GM15510 (cell line): ENCODE results near the gene LRRC51.

Experiments used
- POLR2A ChIP-seq: IDR thresholded peaks from 3 replicates; pipeline ENCODE4 v1.6.1; 2011; ENCODE audit warnings: borderline replicate concordance; ENCODE audit not compliant: insufficient read length; ENCODE audit errors: extremely low read depth

LRRC51 gene

DNA sequence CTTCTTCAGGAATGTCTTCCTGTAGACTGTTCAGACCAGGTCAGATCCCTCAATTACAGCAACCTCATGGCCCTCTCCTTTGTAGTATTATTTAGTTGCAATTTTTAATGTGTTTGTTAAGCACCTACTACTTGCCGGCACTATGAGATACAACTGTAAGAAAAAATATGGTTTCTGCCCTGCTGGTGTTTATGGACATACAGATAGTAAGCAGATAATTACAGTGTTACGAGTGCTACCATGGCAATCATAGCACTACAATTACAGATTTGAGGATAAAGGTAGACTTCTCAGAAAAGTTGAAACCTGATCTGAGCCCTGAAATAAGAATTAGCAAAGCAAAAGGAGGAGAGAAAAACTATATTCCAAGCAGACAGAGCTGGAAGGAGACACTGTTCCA is 2.8 kb downstream of the LRRC51 start:
- no peak for TF ChIP-seq POLR2A

DNA sequence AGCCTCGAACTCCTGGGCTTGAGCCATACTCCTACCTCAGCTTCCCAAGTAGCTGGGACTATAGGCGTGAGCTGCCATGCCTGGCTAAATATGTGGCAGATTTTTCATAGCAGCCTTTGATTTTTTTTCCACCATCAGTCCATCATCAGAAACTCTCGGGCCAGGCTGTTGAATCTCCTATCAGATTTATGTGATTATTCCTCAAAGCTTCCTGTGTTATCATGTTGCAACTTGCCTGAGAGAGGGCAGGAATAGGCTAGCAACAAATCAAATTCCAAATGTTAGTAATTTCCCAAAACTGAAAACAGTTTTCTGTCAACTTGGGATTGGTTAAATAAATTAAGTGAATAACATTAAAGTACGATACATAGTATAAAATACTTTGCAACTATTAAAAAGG is 3.4 kb downstream of the LRRC51 start:
- TF ChIP-seq POLR2A = no peak

- no peak for TF ChIP-seq POLR2A
Measured at GRCh38 chr11:72084965-72085364, 4.3 kb downstream of the LRRC51 start.

DNA sequence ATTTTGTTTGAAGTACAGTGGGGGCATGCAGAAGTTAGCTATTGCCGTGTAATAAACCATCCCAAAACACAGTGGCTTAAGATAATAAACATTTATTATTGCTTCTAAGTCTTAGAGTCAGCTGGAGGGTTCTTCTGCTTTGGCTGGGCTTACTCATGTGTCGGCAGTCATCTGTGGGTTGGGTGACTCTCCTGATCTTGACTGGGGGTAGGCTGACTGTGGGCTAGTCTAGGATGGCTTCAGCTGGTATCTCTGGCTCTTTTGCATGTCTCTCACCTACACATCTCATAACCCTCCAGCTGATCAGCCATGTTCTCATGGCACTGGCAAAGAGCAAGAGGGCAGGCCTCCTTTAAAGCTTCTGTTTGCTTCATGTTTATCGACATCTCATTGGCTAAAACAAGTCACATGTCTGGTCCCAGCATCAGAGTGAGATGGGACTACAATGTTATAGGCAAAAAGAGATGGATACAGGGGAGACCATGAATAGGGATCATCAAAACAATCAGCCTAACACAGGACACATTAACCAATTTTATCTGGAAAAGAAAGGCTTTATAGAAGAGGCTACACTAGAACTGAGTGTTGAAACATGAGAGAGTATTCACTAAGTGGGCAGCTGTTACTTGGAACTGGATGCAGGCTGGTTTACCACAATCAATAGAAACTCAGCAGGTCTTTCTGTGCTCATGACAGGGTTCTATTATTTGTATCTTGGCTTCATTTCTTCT is 5.1 kb downstream of the LRRC51 start:
- no peak for TF ChIP-seq POLR2A

GRCh38 chr11:72088076-72088808 is 7.6 kb downstream of the LRRC51 start:
- TF ChIP-seq POLR2A = no peak

DNA sequence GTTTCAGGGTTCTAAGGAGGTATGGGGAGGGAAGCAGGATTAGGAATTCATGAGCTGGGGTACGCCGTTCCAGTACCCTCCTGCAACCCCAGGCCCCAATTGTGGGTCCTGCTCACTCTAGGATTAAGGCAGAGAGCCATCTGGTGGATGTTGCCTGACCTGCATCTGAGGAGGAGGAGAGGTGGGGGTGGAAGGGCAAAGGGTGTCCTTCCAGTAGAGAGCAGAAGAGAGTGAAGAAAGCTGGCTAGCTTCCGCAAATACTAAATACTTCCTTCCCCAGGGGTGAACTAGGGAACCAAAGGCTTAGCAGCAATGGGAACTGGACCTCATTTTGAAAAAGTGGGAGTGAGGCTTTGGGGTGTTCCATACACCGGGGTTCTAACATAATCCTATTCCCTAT is 10.6 kb downstream of the LRRC51 start:
- no peak for TF ChIP-seq POLR2A

DNA sequence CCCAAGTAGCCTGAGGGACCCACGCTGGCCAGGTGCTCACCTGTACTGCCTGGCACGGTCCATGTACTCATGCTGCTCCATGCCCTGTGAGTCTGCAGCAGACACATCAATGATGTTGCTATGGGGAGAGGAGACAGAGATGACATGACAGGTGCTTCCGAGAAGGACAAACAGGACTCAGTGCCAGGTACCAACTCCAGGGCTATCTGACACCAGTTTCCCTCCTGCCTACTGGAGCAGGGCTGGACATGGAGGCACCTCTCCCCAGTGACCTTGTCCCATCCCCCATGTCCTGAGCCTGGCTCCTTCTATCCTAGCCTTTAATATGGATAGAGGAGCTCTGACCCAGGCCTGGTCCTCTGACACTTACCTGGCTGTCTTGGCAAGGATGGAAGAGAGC is 18.1 kb downstream of the LRRC51 start:
- no peak for TF ChIP-seq POLR2A

GRCh38 chr11:72100009-72100408 is 19.4 kb downstream of the LRRC51 start:
- TF ChIP-seq POLR2A = no peak

- TF ChIP-seq POLR2A = no peak
Measured at GRCh38 chr11:72100462-72100861, 19.8 kb downstream of the LRRC51 start.

DNA sequence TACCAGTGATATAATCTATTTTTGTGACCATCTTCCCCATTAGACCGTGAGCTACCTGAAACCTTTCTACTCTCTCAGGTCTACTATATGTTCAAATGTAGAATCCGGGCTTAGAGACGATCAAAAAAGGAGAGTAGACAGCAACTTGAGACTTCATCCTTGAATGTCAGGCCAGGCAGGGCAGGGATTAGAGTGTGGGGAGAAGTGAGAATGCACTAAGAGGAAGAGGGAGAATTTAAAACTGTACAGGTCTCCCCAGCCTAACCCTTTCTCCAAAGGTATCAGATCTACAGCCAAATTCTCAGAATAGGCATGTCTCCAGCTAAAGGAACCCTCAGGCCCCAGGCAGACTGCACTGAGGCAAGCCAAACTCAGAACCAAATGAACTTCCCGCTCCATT is 21.5 kb downstream of the LRRC51 start:
- no peak for TF ChIP-seq POLR2A

- no peak for TF ChIP-seq POLR2A
Measured at GRCh38 chr11:72102631-72102945, 21.9 kb downstream of the LRRC51 start.

DNA sequence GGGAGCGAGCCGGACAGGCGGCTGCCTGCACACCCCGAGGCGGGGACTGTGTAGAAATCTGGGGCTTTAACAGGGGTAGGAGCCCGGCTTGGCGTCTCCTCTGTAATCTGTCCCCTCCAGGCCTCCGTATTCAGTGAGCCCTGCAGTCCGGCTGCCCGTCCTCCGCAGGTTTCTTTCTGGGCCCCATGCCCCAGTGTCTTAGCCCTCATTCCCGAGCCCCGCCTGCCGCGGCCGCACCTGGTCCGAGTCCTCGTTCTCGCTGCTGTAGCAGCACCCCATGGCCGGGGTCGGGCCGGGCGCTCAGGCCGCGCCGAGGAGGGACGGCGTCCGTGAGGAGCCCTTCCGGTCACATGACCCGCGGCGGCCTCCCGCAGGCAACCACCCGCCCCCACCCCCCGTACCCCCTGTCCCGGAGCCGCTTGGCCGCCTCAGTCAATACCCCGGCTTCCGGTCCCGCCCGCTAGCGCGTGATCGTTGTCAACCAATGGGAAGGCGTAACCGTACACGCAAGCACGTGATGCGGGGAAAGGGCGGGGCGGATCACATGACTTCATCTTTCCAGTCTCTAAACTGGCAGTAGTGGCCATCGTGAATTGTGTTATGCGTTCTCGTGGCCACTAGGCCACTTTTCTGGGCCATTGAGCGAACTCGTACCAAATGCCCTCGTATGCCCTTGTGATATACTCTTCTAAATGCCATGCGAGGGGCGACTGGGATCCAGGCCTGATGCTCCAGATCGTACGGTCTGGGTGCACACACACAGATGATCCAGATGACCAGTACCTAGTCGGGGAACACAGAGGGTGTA is 22.5 kb downstream of the LRRC51 start, which contains the start of gene LAMTOR1:
Gene LAMTOR1, minus strand, starts transcription at position 352 of the 808 bp plus-strand sequence. Its CDS starts 73 bp downstream, at position 279.
- peak; percentile 92 for TF ChIP-seq POLR2A

GRCh38 chr11:72103754-72104167 is 23.1 kb downstream of the LRRC51 start:
- no peak for TF ChIP-seq POLR2A

- TF ChIP-seq POLR2A = no peak
Measured at GRCh38 chr11:72105888-72106287, 25.2 kb downstream of the LRRC51 start, which contains the start of gene TOMT. Gene TOMT (plus strand): TSS chr11:72105924. CDS start chr11:72105952, 28 bp downstream.
